GM13977 (cell line): Measurements from ENCODE around the gene TLR5.

Experiments used
- DNase-seq: peaks from one replicate; pipeline ENCODE4 v3.0.0; 2012; ENCODE audit warnings: low spot score
- CTCF ChIP-seq: IDR thresholded peaks from 2 replicates; pipeline ENCODE4 v1.5.1; 2012; ENCODE audit warnings: mild to moderate bottlenecking, control low read depth; ENCODE audit not compliant: insufficient read depth; ENCODE audit errors: extremely low read depth, missing control alignments
- in situ Hi-C: fragments of 300-500 bp; cut with MboI; formaldehyde crosslinking; loops from one replicate; pipeline ENCODE4 v1.12.0; 2022; ENCODE audit warnings: low sequenced_read_pairs, low pct_unique_long_range_greater_than_20kb, mixed read lengths, inconsistent platforms; ENCODE audit not compliant: unreplicated experiment

Gene TLR5

GRCh38 chr1:223077247-223077833 lies 65.7 kb downstream of the TLR5 start:
- in situ Hi-C loops: loop anchor here (25.0 kb wide), 2 partner anchors 290 to 615 kb away; no protein-coding TSS in a partner anchor
- DNase-seq: no peak
- TF ChIP-seq CTCF: no peak

- no peak for DNase-seq
- TF ChIP-seq CTCF: no peak
- in situ Hi-C loops: loop anchor here (25.0 kb wide), 2 partner anchors 289 to 614 kb away; no protein-coding TSS in a partner anchor
Observed at GRCh38 chr1:223076362-223076761, 66.7 kb downstream of the TLR5 start.

GRCh38 chr1:223075834-223076233 lies 67.2 kb downstream of the TLR5 start:
- DNase-seq: no peak
- no peak for TF ChIP-seq CTCF
- in situ Hi-C loops: loop anchor here (25.0 kb wide), 2 partner anchors 289 to 614 kb away; no protein-coding TSS in a partner anchor

- no peak for DNase-seq
- in situ Hi-C loops: loop anchor here (25.0 kb wide), 2 partner anchors 287 to 612 kb away; no protein-coding TSS in a partner anchor
- TF ChIP-seq CTCF: no peak
Observed at GRCh38 chr1:223074445-223075300, 68.4 kb downstream of the TLR5 start.

GRCh38 chr1:223068900-223069665 lies 74.0 kb downstream of the TLR5 start:
- in situ Hi-C loops: no loop called here
- TF ChIP-seq CTCF: no peak
- no peak for DNase-seq

GRCh38 chr1:223067914-223068313 lies 75.1 kb downstream of the TLR5 start:
- no peak for DNase-seq
- TF ChIP-seq CTCF: no peak
- in situ Hi-C loops: no loop called here
